ENCODE measurements around the gene ZNF730. TPM values are rescaled to one million over a fixed set of nuclear protein-coding genes. Genes with fewer than 3 reads are reported as not detected.
"Not testable (repeated sequence)": the region's sequence is repeated elsewhere in the genome, so short reads cannot be mapped to it uniquely, and the experiment has no call there.

ZNF730 gene
- total and polyA plus RNA-seq, 9 of the 15 experiments (the other 6 are each of a cell fraction or from before 2014, with no cell fraction given) = 0.28 to 2.0 (median 0.56) TPM

DNA sequence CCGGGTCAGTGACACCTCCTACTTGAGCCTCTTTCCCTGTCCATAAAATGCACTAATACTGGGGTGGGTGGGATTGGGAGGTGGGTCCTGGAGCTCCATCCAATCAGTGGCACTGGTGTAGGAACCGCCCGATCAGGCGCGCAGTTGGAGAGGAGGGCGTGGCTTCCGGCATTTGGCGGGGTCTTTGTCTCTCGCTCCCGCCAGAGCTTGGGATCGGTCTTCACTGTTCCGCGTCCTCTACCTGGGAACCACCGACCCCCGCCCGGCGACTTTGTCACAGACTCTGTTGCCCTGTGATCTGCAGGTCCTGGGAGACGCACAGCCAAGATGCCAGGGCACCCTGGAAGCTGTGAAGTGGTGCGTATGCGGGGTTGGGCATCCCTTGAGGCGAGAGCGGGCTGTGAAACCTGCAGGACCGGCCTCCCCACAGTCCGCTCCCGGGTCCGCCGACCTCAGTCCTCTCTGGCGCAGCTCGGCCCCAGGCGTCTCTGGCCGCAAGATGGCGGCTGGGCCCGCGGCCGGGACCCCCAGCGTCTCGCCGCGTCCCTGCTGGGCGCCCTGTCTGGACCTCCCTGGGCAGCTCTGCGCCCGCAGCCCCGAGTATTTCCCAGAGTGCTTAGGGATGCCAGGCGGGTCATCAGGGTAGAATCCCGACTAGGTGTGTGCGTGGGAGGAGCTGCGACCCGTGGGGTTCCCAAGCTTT is 41.6 kb upstream of the ZNF730 start (continued):
- TF ChIP-seq, protein P1, sequence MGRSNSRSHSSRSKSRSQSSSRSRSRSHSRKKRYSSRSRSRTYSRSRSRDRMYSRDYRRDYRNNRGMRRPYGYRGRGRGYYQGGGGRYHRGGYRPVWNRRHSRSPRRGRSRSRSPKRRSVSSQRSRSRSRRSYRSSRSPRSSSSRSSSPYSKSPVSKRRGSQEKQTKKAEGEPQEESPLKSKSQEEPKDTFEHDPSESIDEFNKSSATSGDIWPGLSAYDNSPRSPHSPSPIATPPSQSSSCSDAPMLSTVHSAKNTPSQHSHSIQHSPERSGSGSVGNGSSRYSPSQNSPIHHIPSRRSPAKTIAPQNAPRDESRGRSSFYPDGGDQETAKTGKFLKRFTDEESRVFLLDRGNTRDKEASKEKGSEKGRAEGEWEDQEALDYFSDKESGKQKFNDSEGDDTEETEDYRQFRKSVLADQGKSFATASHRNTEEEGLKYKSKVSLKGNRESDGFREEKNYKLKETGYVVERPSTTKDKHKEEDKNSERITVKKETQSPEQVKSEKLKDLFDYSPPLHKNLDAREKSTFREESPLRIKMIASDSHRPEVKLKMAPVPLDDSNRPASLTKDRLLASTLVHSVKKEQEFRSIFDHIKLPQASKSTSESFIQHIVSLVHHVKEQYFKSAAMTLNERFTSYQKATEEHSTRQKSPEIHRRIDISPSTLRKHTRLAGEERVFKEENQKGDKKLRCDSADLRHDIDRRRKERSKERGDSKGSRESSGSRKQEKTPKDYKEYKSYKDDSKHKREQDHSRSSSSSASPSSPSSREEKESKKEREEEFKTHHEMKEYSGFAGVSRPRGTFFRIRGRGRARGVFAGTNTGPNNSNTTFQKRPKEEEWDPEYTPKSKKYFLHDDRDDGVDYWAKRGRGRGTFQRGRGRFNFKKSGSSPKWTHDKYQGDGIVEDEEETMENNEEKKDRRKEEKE (IDR thresholded peaks at IDR 0.05; ENCODE audit: borderline replicate concordance in 1 of 2, control insufficient read depth in 1 of 2, low read depth in 2 of 2, low read length in 1 of 2) = no peak
- no peak for TF ChIP-seq SP2 (IDR thresholded peaks at IDR 0.05; ENCODE audit: extremely low read depth, low read depth, low read length, poor library complexity, severe bottlenecking)
- TF ChIP-seq, protein P2, sequence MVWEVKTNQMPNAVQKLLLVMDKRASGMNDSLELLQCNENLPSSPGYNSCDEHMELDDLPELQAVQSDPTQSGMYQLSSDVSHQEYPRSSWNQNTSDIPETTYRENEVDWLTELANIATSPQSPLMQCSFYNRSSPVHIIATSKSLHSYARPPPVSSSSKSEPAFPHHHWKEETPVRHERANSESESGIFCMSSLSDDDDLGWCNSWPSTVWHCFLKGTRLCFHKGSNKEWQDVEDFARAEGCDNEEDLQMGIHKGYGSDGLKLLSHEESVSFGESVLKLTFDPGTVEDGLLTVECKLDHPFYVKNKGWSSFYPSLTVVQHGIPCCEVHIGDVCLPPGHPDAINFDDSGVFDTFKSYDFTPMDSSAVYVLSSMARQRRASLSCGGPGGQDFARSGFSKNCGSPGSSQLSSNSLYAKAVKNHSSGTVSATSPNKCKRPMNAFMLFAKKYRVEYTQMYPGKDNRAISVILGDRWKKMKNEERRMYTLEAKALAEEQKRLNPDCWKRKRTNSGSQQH (CRISPR knock-in tag; IDR thresholded peaks at IDR 0.05) = no peak
- TF ChIP-seq, protein P3, sequence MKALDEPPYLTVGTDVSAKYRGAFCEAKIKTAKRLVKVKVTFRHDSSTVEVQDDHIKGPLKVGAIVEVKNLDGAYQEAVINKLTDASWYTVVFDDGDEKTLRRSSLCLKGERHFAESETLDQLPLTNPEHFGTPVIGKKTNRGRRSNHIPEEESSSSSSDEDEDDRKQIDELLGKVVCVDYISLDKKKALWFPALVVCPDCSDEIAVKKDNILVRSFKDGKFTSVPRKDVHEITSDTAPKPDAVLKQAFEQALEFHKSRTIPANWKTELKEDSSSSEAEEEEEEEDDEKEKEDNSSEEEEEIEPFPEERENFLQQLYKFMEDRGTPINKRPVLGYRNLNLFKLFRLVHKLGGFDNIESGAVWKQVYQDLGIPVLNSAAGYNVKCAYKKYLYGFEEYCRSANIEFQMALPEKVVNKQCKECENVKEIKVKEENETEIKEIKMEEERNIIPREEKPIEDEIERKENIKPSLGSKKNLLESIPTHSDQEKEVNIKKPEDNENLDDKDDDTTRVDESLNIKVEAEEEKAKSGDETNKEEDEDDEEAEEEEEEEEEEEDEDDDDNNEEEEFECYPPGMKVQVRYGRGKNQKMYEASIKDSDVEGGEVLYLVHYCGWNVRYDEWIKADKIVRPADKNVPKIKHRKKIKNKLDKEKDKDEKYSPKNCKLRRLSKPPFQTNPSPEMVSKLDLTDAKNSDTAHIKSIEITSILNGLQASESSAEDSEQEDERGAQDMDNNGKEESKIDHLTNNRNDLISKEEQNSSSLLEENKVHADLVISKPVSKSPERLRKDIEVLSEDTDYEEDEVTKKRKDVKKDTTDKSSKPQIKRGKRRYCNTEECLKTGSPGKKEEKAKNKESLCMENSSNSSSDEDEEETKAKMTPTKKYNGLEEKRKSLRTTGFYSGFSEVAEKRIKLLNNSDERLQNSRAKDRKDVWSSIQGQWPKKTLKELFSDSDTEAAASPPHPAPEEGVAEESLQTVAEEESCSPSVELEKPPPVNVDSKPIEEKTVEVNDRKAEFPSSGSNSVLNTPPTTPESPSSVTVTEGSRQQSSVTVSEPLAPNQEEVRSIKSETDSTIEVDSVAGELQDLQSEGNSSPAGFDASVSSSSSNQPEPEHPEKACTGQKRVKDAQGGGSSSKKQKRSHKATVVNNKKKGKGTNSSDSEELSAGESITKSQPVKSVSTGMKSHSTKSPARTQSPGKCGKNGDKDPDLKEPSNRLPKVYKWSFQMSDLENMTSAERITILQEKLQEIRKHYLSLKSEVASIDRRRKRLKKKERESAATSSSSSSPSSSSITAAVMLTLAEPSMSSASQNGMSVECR (CRISPR knock-in tag; IDR thresholded peaks at IDR 0.05) = no peak

DNA sequence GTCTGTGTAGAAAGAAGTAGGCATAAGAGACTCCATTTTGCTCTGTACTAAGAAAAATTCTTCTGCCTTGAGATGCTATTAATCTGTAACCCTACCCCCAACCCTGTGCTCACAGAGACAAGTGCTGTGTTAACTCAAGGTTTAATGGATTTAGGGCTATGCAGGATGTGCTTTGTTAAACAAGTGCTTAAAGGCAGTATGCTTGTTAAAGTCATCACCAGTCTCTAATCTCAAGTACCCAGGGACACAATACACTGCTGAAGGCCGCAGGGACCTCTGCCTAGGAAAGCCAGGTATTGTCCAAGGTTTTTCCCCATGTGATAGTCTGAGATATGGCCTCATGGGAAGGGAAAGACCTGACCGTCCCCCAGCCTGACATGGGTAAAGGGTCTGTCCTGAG is 39.0 kb upstream of the ZNF730 start:
- DNase-seq (ENCODE audit: extremely low read depth in 1 of 4, low spot score in 3 of 4); H3K4me3 ChIP-seq; H3K27ac ChIP-seq (ENCODE audit: extremely low read depth, low read depth, low read length); CTCF ChIA-PET (ENCODE audit: low intra/inter-chr PET ratio); H3K4me2 ChIP-seq (ENCODE audit: insufficient read depth, low read length); intact Hi-C loops (cut with micrococcal nuclease); H3K27me3 ChIP-seq (ENCODE audit: control insufficient read depth in 2 of 2, insufficient read depth in 2 of 2, low read length in 2 of 2); H3K4me1 ChIP-seq (replicated peaks in 1 of 2; ENCODE audit: control insufficient read depth in 2 of 2, insufficient read depth in 2 of 2, low read length in 2 of 2); in situ Hi-C loops (cut with MboI); H3K9me3 ChIP-seq (replicated peaks; ENCODE audit: control insufficient read depth, insufficient read depth, low read depth, low read length); ATAC-seq; H2AFZ ChIP-seq (ENCODE audit: low read depth, low read length); FAIRE-seq; H3K79me2 ChIP-seq (ENCODE audit: control insufficient read depth, insufficient read depth, low read length); H4K20me1 ChIP-seq (replicated peaks; ENCODE audit: control insufficient read depth, insufficient read depth, low read length); H3K9ac ChIP-seq (ENCODE audit: insufficient read depth in 1 of 2, low read depth in 2 of 2, low read length in 2 of 2); H3K9me1 ChIP-seq (ENCODE audit: control insufficient read depth, insufficient read depth, low read length); BruUV-seq (replicated peaks); H3K36me3 ChIP-seq (ENCODE audit: control insufficient read depth, insufficient read depth, low read length); POLR2A ChIA-PET: not testable (repeated sequence)
- WGBS (ENCODE audit: insufficient coverage, low coverage, missing lambda C conversion rate) = 0% methylated on average over 1 of the region's 2 CpGs
